Measurements from ENCODE around the gene PITX1. TPM values are rescaled to one million over a fixed set of nuclear protein-coding genes. Genes with fewer than 3 reads are reported as not detected.
A peak's percentile ranks its signal among the peaks of the same experiment; 100 is the strongest.

PITX1 gene
- total and polyA plus RNA-seq, 12 donors, result 0.06 to 0.24 (median 0.12) TPM; not detected in 8

DNA sequence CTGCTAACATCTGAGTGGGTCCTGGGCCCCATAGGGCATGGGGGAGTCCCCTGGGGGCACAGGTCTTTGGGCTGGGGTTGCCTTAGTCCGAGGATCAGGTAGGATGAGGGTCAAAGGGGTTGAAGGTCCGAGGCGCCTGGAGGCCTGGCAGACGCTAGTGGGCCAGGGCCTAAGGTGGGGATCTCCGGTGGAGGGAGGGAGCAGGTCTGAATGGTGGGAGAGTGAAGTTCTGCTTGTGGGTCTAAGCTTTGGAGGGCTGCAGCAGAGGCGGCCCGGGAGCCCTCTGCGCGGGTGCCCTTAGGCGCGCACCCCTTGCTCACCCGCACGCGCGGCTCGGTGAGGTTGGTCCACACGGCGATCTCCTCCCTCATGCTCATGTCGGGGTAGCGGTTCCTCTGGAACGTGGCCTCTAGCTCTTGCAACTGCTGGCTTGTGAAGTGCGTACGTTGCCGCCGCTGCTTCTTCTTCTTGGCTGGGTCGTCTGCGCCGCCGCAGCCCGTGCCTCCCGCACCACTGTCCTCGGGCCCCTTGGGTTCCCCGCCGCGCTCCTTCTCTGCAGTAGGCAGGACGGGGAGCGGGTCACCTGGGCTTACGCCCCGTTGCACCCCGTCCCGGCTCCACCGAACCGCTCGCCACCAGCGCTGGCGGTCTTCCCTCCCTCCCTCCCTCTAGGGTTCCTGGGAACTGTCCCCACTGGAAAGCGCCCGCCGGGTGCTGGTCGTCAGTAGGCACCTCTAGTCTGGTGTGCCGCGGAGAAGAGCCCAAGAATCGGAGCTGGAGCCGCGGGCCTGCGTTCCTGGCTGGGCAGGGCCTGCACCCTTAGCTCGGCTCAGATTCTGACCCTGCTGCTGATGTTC is 2.8 kb downstream of the PITX1 start:
- Histone ChIP-seq H3K4me3 (peak overlapping the region; percentile 3 to 46 (median 38)), H3K27ac (no peak overlapping the region), H3K27me3 (peaks cover 50 to 100% (median 98%) of the 10 kb centered on the region in 7 donors), H3K9me3 (no peaks in the 10 kb centered on the region), H3K4me1 (peaks cover 9 to 60% (median 48%) of the 10 kb centered on the region in 9 donors), H3K36me3 (no peaks in the 10 kb centered on the region)
- DNase-seq, result no peak
- intact Hi-C loops (cut with DNase I), result loop anchor here in 1 of 10 donors (10.0 kb wide), 1 partner anchor 154 kb away; no protein-coding TSS in a partner anchor
- ATAC-seq, result no peak
- TF ChIP-seq, protein P1, sequence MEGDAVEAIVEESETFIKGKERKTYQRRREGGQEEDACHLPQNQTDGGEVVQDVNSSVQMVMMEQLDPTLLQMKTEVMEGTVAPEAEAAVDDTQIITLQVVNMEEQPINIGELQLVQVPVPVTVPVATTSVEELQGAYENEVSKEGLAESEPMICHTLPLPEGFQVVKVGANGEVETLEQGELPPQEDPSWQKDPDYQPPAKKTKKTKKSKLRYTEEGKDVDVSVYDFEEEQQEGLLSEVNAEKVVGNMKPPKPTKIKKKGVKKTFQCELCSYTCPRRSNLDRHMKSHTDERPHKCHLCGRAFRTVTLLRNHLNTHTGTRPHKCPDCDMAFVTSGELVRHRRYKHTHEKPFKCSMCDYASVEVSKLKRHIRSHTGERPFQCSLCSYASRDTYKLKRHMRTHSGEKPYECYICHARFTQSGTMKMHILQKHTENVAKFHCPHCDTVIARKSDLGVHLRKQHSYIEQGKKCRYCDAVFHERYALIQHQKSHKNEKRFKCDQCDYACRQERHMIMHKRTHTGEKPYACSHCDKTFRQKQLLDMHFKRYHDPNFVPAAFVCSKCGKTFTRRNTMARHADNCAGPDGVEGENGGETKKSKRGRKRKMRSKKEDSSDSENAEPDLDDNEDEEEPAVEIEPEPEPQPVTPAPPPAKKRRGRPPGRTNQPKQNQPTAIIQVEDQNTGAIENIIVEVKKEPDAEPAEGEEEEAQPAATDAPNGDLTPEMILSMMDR (IDR thresholded peaks at IDR 0.05), result no peak
- 5 to 7% methylated on average over 57 of the region's 57 CpGs for WGBS, 2 donors

DNA sequence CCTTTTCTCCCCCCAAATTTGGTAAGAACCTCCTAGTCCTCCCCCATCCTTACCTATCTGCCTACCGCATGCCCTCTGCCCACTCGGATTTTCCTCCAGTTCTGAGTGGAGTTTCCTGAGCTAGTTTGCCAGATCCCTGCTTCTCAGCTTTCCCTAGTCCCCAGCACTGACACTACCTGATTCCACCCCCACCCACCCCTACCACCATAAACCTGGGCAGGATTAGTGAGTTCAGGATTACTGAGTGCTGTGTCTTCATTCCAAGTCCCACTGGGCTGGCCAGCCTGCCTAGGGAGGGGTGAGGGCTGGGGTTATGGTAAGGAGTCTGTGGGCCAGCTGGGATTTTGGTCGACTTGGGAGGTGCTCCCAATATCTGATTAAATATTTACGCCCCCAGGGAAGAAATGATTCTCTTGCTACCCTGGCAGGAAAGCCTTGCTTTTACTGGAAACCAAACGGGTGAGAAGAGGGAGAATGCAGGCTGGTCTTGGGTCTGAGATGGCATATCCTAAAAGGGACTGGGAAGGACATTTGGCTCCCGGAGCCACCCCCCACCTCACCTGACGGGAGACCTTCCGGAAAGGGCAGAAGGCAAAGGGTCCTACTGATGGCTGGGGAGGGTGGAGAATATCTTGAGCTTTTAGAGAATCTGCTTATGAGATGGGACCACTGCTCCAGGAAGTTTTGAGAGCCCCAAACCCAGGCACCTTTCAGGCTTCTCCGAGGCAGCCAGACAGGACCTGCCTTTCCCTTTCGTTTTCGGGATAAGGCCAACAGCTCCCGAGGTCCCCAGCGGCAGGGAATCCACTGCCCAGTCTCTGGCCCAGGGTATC is 3.7 kb downstream of the PITX1 start:
- Histone ChIP-seq H3K4me1 (peaks cover 9 to 60% (median 48%) of the 10 kb centered on the region in 9 donors), H3K36me3 (no peaks in the 10 kb centered on the region), H3K4me3 (peak overlapping the region in 9 of 10 donors; percentile 3 to 46 (median 40)), H3K27ac (no peak overlapping the region), H3K9me3 (no peaks in the 10 kb centered on the region), H3K27me3 (peaks cover 50 to 100% (median 98%) of the 10 kb centered on the region in 7 donors)
- DNase-seq (no peak), ATAC-seq (peak in 1 of 8 donors; percentile 3)
- intact Hi-C loops (cut with DNase I), result loop anchor here in 1 of 10 donors (10.0 kb wide), 1 partner anchor 154 kb away; no protein-coding TSS in a partner anchor
- TF ChIP-seq, protein P1 (IDR thresholded peaks at IDR 0.05), result no peak
- WGBS, 2 donors, result 4 to 7% methylated on average over 13 of the region's 13 CpGs

DNA sequence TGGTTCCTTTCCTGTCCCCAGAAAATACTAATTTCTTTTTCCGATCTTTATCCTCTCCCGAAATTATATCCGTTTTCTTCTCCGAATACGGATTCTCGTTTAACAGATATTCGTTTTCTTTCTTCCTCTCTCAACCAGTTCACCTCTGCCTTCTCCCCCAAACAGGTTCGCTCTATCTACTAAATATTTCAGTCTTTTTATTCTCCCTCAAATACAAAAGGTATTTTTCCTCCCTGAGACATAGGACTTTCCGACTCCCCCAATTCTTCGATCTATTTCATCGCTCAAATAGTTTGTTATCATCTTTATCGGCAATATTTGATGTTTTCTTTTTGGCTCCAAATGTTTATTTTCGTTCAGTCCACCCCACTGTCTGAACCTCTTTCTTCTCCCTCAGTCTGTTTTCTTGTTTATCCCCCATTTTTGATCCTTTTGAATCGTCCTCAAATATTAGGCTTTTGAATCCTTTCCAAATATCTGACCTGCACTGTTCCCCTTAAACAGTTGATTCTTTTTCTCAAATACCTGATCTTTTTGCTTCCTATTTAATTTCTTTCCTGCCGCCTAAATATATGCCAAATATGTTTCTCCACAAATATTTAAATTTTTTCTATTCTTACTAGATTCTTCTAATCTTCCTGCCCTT is 4.4 kb downstream of the PITX1 start:
- H3K27ac ChIP-seq, result no peak overlapping the region
- ATAC-seq (no peak), DNase-seq (no peak)
- H3K4me3 ChIP-seq, result no peak overlapping the region
- peaks cover 9 to 59% (median 47%) of the 10 kb centered on the region in 9 donors for H3K4me1 ChIP-seq
- H3K36me3 ChIP-seq, result no peaks in the 10 kb centered on the region
- 10 to 11% methylated on average over 15 of the region's 15 CpGs for WGBS, 2 donors
- no peaks in the 10 kb centered on the region for H3K9me3 ChIP-seq
- TF ChIP-seq, protein P1 (IDR thresholded peaks at IDR 0.05), result no peak
- H3K27me3 ChIP-seq, result peaks cover 50 to 99% (median 95%) of the 10 kb centered on the region in 7 donors
- intact Hi-C loops (cut with DNase I), result loop anchor here in 1 of 10 donors (10.0 kb wide), 1 partner anchor 155 kb away; no protein-coding TSS in a partner anchor

Data from heart right ventricle (tissue), 16 donors.